DOHH2 (cell line): ENCODE measurements around the gene WDR5B.

Experiments
- H3F3A ChIP-seq: fragments of 200-600 bp; sonication (generic), shearing (Covaris generic); 2 replicates; pipeline ENCODE4 v1.6.0; 2016; ENCODE audit warnings: antibody characterized with exemption, mild to moderate bottlenecking; ENCODE audit not compliant: control insufficient read depth, insufficient read depth
- H3K27ac ChIP-seq: fragments of 200-600 bp; sonication (generic); 2 replicates; pipeline ENCODE4 v1.5.1; 2014; ENCODE audit warnings: low read depth, mild to moderate bottlenecking, low read length, moderate library complexity
- H3K27me3 ChIP-seq: fragments of 200-600 bp; sonication (generic); 2 replicates; pipeline ENCODE4 v1.6.1; 2014; ENCODE audit warnings: mild to moderate bottlenecking, low read length, mixed read lengths; ENCODE audit not compliant: control insufficient read depth
- H3K36me3 ChIP-seq: fragments of 200-600 bp; sonication (generic); 2 replicates; pipeline ENCODE4 v1.6.1; 2014; ENCODE audit warnings: mild to moderate bottlenecking, low read length, moderate library complexity, mixed read lengths; ENCODE audit not compliant: control insufficient read depth
- H3K4me1 ChIP-seq: fragments of 200-600 bp; sonication (generic); 2 replicates; pipeline ENCODE4 v1.6.1; 2014; ENCODE audit warnings: mild to moderate bottlenecking, low read length, mixed read lengths; ENCODE audit not compliant: control insufficient read depth
- H3K4me2 ChIP-seq: fragments of 200-600 bp; sonication (generic); 2 replicates; pipeline ENCODE4 v1.6.0; 2014; ENCODE audit warnings: mild to moderate bottlenecking, low read length, moderate library complexity
- H3K4me3 ChIP-seq: fragments of 200-600 bp; sonication (generic); 2 replicates; pipeline ENCODE4 v1.5.1; 2014; ENCODE audit warnings: mild to moderate bottlenecking, low read length, mixed read lengths
- H3K79me2 ChIP-seq: fragments of 200-600 bp; sonication (generic); 2 replicates; pipeline ENCODE4 v1.6.1; 2014; ENCODE audit warnings: mild to moderate bottlenecking, low read length, mixed read lengths; ENCODE audit not compliant: control insufficient read depth
- H3K9me2 ChIP-seq: fragments of 200-600 bp; sonication (generic); replicated peaks from 2 replicates; pipeline ENCODE4 v1.6.1; 2014; ENCODE audit warnings: mild to moderate bottlenecking, low read length, mixed read lengths; ENCODE audit not compliant: control insufficient read depth
- H3K9me3 ChIP-seq: fragments of 200-600 bp; sonication (generic); 2 replicates; pipeline ENCODE4 v1.6.1; 2014; ENCODE audit warnings: antibody characterized with exemption, low read length, mixed read lengths; ENCODE audit not compliant: control insufficient read depth, insufficient read depth
- H4K20me1 ChIP-seq: fragments of 200-600 bp; sonication (generic); 2 replicates; pipeline ENCODE4 v1.6.0; 2014; ENCODE audit warnings: low read depth, mild to moderate bottlenecking, antibody characterized with exemption, low read length, moderate library complexity; ENCODE audit not compliant: control insufficient read depth, insufficient read depth
- EZH2phosphoT487 ChIP-seq: fragments of 200-600 bp; sonication (generic); IDR thresholded peaks from 2 replicates; pipeline ENCODE4 v1.6.1; 2017; ENCODE audit warnings: borderline replicate concordance, mild to moderate bottlenecking, antibody characterized with exemption, low read length, moderate library complexity, mixed read lengths
- TF ChIP-seq, protein P1 (sequence below): fragments of 200-600 bp; sonication (generic); IDR thresholded peaks from one replicate; pipeline ENCODE4 v1.5.1; 2014; ENCODE audit warnings: antibody characterized with exemption, mild to moderate bottlenecking, low read depth, low read length; ENCODE audit not compliant: poor library complexity, severe bottlenecking

The WDR5B gene

DNA sequence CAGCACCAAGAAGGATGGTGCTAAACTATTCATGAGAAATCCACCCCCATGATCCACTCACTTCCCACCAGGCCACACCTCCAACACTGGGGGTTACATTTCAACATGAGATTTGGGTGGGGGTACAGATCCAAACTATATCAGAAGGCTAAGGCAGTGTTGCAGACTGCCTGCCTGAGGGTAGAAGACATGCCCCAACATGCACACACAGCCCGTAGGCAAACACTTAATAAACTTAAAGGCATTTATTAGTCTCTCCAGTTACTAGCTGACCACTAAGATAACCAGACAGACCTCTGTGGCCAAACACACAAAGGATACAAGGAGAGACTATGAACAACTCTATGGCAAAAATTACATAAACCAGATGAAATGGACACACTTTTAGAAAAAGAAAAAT, 21.7 kb downstream of the WDR5B start:
- H3F3A ChIP-seq = 0 out of 2 replicates have a peak, but pooled peaks cover 2% of the 10 kb centered on the region
- H3K79me2 ChIP-seq = peaks cover 55% of the 10 kb centered on the region
- peaks cover 7% of the 10 kb centered on the region; the same call in 1 of the 2 replicates for H4K20me1 ChIP-seq
- no peak overlapping the region for H3K4me2 ChIP-seq
- peaks cover 42% of the 10 kb centered on the region for H3K36me3 ChIP-seq
- no peak for TF ChIP-seq EZH2phosphoT487
- TF ChIP-seq, protein P1, sequence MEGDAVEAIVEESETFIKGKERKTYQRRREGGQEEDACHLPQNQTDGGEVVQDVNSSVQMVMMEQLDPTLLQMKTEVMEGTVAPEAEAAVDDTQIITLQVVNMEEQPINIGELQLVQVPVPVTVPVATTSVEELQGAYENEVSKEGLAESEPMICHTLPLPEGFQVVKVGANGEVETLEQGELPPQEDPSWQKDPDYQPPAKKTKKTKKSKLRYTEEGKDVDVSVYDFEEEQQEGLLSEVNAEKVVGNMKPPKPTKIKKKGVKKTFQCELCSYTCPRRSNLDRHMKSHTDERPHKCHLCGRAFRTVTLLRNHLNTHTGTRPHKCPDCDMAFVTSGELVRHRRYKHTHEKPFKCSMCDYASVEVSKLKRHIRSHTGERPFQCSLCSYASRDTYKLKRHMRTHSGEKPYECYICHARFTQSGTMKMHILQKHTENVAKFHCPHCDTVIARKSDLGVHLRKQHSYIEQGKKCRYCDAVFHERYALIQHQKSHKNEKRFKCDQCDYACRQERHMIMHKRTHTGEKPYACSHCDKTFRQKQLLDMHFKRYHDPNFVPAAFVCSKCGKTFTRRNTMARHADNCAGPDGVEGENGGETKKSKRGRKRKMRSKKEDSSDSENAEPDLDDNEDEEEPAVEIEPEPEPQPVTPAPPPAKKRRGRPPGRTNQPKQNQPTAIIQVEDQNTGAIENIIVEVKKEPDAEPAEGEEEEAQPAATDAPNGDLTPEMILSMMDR = no peak
- H3K4me3 ChIP-seq = no peak overlapping the region
- H3K27me3 ChIP-seq = no peaks in the 10 kb centered on the region
- H3K27ac ChIP-seq = no peak overlapping the region
- H3K9me3 ChIP-seq = no peaks in the 10 kb centered on the region
- no peaks in the 10 kb centered on the region for H3K9me2 ChIP-seq
- peaks cover 1% of the 10 kb centered on the region for H3K4me1 ChIP-seq

DNA sequence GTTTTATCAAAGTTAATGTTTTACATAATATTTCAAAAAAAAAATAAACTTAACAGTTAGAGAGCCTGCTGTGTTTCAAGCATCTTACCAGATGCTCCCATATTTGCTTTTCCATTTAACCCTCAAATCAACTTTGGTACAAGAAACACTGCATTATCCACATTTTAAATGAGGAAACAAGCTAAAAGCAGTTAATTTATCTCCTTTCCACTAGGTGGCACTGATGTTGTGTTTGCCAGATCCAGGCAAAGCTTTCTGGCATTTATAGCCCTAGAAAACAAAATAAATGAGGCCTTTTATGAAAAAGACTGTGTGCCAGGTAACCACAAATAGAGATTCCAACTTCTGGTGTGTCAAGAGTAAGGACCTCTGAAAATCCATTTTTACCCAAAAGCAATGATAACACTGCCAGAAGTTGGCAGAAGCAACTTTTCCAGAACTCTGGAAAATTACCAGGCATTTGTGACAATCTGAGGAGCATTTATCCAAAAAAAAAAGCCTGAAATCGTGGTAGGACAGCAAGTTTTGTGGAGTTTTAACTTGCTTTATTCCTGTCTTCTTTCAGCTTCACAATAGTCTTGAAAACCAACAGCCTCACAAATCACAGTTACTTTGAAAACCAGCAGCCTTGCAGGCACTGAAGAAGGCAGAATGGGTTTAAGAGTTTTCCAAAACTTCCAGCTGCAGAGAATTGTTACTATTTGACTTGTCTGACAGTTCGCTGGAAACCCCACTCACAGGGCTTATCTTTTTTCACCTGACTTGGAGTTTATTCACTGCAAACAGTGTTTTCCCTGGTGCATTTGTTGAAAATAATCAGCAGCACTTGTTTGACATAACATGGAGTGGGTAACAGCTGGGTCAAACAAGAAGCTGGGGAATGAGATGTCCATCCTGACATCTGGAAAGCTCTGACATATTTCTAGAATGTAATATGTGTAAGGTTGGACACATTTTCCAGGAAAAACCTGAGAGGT, 22.7 kb downstream of the WDR5B start:
- Histone ChIP-seq H3K36me3 (peaks cover 44% of the 10 kb centered on the region), H3K4me1 (peaks cover 12% of the 10 kb centered on the region), H4K20me1 (peaks cover 7% of the 10 kb centered on the region; the same call in 1 of the 2 replicates), H3K9me3 (no peaks in the 10 kb centered on the region), H3K4me3 (no peak overlapping the region), H3K27me3 (no peaks in the 10 kb centered on the region), H3F3A (0 out of 2 replicates have a peak, but pooled peaks cover 2% of the 10 kb centered on the region), H3K9me2 (no peaks in the 10 kb centered on the region), H3K4me2 (no peak overlapping the region), H3K79me2 (peaks cover 58% of the 10 kb centered on the region), H3K27ac (no peak overlapping the region)
- TF ChIP-seq, protein P1 = peak; percentile 78
- TF ChIP-seq EZH2phosphoT487 = no peak

DNA sequence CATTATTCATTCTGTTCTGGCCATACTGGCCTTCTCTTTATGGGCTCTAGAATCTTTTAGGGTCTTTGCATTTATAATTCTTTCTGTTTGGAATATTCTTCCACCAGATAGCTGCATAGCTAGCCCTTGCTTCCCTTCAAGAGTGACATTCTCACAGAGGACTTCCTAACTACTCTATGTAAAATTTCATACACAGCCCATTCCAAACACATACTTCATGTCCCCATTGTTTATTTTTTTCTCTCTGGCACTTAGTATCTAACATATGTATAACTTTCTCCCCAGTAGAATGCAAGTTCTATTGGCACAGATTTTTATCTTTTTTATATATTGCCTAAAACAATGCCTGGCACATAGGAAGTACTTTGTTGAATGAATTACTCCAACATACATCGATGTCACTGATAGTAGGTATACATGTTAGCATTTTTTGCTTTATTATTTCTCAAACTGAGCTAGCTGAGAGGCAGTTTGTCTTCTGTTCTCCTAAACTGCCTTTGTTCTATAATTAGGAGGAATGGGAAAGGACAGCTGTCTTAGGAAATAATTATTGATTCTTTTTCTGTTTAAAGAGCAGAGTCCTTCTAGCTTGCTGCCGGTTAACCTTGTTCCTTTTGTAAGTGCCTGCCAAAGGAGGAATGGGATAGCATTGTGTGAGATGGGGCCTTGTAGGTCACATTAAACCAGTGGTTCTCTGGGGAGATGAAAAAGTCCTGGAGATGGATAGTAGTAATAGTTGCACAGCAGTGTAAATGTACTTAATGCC, 24.0 kb downstream of the WDR5B start:
- H3K36me3 ChIP-seq = peaks cover 57% of the 10 kb centered on the region
- peaks cover 7% of the 10 kb centered on the region; the same call in 1 of the 2 replicates for H4K20me1 ChIP-seq
- H3K79me2 ChIP-seq = peaks cover 69% of the 10 kb centered on the region
- no peaks in the 10 kb centered on the region for H3K9me2 ChIP-seq
- H3K4me3 ChIP-seq = no peak overlapping the region
- peaks cover 24% of the 10 kb centered on the region for H3K4me1 ChIP-seq
- H3K27ac ChIP-seq = no peak overlapping the region
- TF ChIP-seq, protein P1 = no peak
- no peak for TF ChIP-seq EZH2phosphoT487
- 0 out of 2 replicates have a peak, but pooled peaks cover 2% of the 10 kb centered on the region for H3F3A ChIP-seq
- H3K4me2 ChIP-seq = no peak overlapping the region
- no peaks in the 10 kb centered on the region for H3K9me3 ChIP-seq
- H3K27me3 ChIP-seq = no peaks in the 10 kb centered on the region
